ENCODE results near the gene LEKR1.
A peak's percentile ranks its signal among the peaks of the same experiment; 100 is the strongest.

The LEKR1 gene

DNA sequence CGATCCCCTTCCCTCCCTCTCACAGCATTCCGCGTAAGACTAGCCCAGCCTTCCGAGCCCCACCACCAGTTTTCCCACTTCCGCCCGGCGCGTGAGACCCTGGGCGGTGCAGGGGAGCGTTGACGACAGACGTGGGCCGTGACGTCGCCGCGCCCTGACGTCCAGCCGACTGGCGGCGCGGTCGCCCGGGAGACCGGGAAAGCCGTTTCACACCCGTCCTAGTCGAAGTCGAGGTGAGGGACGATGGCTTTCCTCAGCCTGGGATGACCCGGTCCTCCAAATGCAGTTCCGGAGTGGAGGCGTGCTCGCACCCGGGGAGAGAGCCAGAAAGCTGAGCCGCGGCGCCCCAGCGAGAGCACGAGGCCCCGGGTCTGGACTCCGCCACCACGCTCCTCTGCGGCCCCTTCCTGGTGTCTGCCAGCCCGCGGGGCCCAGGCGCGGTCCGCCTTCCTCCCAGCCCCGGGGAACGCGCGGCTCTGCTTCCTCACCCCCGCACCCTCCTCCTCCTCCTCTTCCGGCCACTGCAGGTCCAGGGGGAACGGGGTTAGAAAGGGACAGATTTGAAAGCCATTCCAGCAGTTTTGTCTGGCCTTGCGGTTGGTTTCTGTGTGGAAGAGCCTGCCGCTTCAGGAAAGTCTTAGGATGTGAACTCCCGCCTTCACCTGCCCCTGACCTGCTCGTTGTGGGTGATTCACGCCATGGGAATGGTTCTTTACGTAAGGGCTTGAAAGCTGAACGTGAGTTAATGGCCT is at the start of gene LEKR1:
Gene LEKR1, plus strand, starts transcription at position 210 of the 752 bp plus-strand sequence. CDS start 2,977 bp downstream, outside the sequence.
- TF ChIP-seq CTCF (conservative IDR thresholded peaks at IDR 0.05) (no peak), ZFX (IDR thresholded peaks at IDR 0.05) (peak; percentile 64)
- H3K27ac ChIP-seq, result peak within 1 kb of the TSS; percentile 86

DNA sequence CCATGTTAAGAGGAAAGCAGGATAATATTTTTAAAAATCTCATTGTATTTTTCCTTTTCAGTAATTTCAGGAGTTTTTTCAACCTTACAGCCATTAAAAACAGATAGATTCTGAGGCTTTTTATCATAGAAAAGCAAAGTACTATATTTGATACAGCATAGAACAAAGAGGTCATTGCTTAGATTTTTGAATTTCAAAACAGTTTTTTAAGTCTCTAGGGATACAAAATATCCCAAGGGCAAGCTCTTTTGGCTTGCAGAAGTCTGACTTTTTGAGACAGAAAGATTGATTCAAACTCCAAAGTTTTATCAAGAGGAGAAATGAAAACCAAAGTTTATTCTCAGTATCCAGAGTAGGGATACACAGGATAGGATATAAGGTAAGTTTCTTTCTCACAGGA is 49.3 kb upstream of the LEKR1 start:
- H3K27ac ChIP-seq, result no peak overlapping the region
- no peak for TF ChIP-seq CTCF (conservative IDR thresholded peaks at IDR 0.05)
- TF ChIP-seq ZFX (IDR thresholded peaks at IDR 0.05), result no peak

GRCh38 chr3:156781310-156782230 is 44.6 kb upstream of the LEKR1 start:
- TF ChIP-seq CTCF (conservative IDR thresholded peaks at IDR 0.05), result no peak
- TF ChIP-seq ZFX (IDR thresholded peaks at IDR 0.05), result no peak
- H3K27ac ChIP-seq, result no peak overlapping the region

GRCh38 chr3:156782319-156782718 is 43.8 kb upstream of the LEKR1 start:
- H3K27ac ChIP-seq, result no peak overlapping the region
- no peak for TF ChIP-seq ZFX (IDR thresholded peaks at IDR 0.05)
- TF ChIP-seq CTCF (conservative IDR thresholded peaks at IDR 0.05), result no peak

- no peak for TF ChIP-seq ZFX (IDR thresholded peaks at IDR 0.05)
- no peak overlapping the region for H3K27ac ChIP-seq
Observed at GRCh38 chr3:156782921-156783320, 43.2 kb upstream of the LEKR1 start.

GRCh38 chr3:156787001-156787400 is 39.2 kb upstream of the LEKR1 start:
- no peak for TF ChIP-seq CTCF (conservative IDR thresholded peaks at IDR 0.05)
- no peak for TF ChIP-seq ZFX (IDR thresholded peaks at IDR 0.05)

DNA sequence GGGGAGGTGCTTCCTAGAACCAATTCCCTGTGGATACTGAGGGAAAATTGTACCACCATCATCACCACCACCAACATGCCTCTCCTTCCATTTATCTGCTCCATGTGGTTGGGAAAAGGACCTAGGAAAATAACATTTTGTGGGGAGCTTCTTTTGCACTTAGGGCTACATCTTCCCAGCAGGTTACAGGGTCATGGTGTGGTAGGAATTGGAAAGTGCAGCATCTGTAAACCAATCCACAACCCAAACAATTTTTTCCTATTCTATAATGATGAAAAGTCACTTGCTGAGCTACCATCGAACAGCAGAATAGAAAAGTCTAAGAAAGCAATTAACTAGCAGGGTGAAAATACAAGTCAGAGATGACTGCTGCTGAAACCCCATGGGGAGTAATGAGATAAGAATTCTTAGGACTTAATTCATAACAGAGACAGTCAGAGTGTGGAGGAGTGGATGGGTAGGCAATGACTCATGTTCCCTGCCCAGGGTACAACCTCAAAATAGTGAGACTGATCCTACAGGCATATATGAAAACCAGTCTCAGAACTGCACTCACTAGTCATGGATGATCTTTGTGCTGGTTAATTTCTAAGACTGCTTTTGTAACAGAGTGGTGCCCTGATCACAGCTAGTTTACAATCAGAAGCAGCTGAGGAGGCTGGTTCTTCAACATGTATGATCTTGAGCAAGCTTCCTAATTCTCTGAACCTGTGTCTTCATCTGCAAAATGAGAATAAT is 38.1 kb upstream of the LEKR1 start:
- TF ChIP-seq CTCF (conservative IDR thresholded peaks at IDR 0.05) (no peak), ZFX (IDR thresholded peaks at IDR 0.05) (no peak)
- no peak overlapping the region for H3K27ac ChIP-seq

More at GRCh38 chr3:156787001-156787400, 39.2 kb upstream of the LEKR1 start:
- no peak overlapping the region for H3K27ac ChIP-seq
